CD14-positive monocyte (primary cell): ENCODE data around the gene SOAT1. TPM values are rescaled to one million over a fixed set of nuclear protein-coding genes. Genes with fewer than 3 reads are reported as not detected.
A peak's percentile ranks its signal among the peaks of the same experiment; 100 is the strongest.
"Not testable (repeated sequence)": the region's sequence is repeated elsewhere in the genome, so short reads cannot be mapped to it uniquely, and the experiment has no call there.

Experiments
- DNase-seq, 3 donors: peaks; one replicate each; pipeline ENCODE4 v3.0.0-alpha.2; 2011 to 2022
- H2AFZ ChIP-seq: 2 replicates; pipeline ENCODE4 v1.6.0; 2012; ENCODE audit warnings: mild to moderate bottlenecking, low read depth, low read length, inconsistent platforms; ENCODE audit not compliant: insufficient read depth, poor library complexity, severe bottlenecking
- H3K27ac ChIP-seq, 2 donors: 1 replicate in 1 of 2; 2 replicates in 1 of 2; pipeline ENCODE4 v1.5.1; 2012 to 2013; ENCODE audit warnings: low read length in 2 of 2, control low read depth in 1 of 2, inconsistent platforms in 1 of 2, low read depth in 1 of 2, mild to moderate bottlenecking in 1 of 2
- H3K27me3 ChIP-seq, 2 donors: one replicate each; pipeline versions ENCODE4 v1.6.0 to v1.6.1; 2011 to 2013; ENCODE audit warnings: low read length in 2 of 2; ENCODE audit not compliant: control insufficient read depth in 2 of 2, insufficient read depth in 2 of 2
- H3K36me3 ChIP-seq, 2 donors: replicated peaks in 1 of 2; 1 replicate in 1 of 2; 2 replicates in 1 of 2; pipeline versions ENCODE4 v1.5.1 to v1.6.1; 2012 to 2013; ENCODE audit warnings: low read length in 2 of 2, control low read depth in 1 of 2, inconsistent platforms in 1 of 2, mild to moderate bottlenecking in 1 of 2; ENCODE audit not compliant: insufficient read depth in 2 of 2, control insufficient read depth in 1 of 2
- H3K4me1 ChIP-seq, 2 donors: 1 replicate in 1 of 2; 2 replicates in 1 of 2; pipeline versions ENCODE4 v1.5.1 to v1.6.1; 2012 to 2013; ENCODE audit warnings: low read length in 2 of 2, control low read depth in 1 of 2, inconsistent platforms in 1 of 2, mild to moderate bottlenecking in 1 of 2, moderate library complexity in 1 of 2; ENCODE audit not compliant: insufficient read depth in 2 of 2, control insufficient read depth in 1 of 2
- H3K4me2 ChIP-seq: replicated peaks from 2 replicates; pipeline ENCODE3; 2012; ENCODE audit warnings: low read length, moderate library complexity, mild to moderate bottlenecking; ENCODE audit not compliant: poor library complexity, severe bottlenecking; ENCODE audit errors: extremely low read depth
- H3K4me3 ChIP-seq, 3 experiments: fragments of 200-600 bp in 1 of 3; sonication (generic) in 1 of 3; replicated peaks in 1 of 3; 1 replicate in 2 of 3; 2 replicates in 1 of 3; pipeline ENCODE4 v1.5.1; 2011 to 2013; ENCODE audit warnings: low read length in 3 of 3, mild to moderate bottlenecking in 3 of 3, control low read depth in 2 of 3, low read depth in 2 of 3, inconsistent platforms in 1 of 3, moderate library complexity in 1 of 3
- H3K79me2 ChIP-seq: 2 replicates; pipeline ENCODE4 v1.6.0; 2012; ENCODE audit warnings: mild to moderate bottlenecking, control low read depth, inconsistent platforms, low read length, moderate library complexity; ENCODE audit not compliant: insufficient read depth
- H3K9ac ChIP-seq: 2 replicates; pipeline ENCODE4 v1.6.0; 2017; ENCODE audit warnings: low read length, mild to moderate bottlenecking; ENCODE audit not compliant: insufficient read depth, poor library complexity, severe bottlenecking
- H3K9me3 ChIP-seq, 2 donors: replicated peaks in 1 of 2; 1 replicate in 1 of 2; 2 replicates in 1 of 2; pipeline versions ENCODE4 v1.5.1 to v1.6.1; 2012 to 2013; ENCODE audit warnings: low read length in 2 of 2, control low read depth in 1 of 2; ENCODE audit not compliant: control insufficient read depth in 1 of 2, insufficient read depth in 1 of 2
- H4K20me1 ChIP-seq: 2 replicates; pipeline ENCODE4 v1.6.0; 2012; ENCODE audit warnings: mild to moderate bottlenecking, low read length, control low read depth, moderate library complexity; ENCODE audit not compliant: insufficient read depth
- H3K27ac Mint-ChIP-seq, 7 donors: one replicate each; pipeline ENCODE4 v1.8.0; 2020; ENCODE audit warnings: mild to moderate bottlenecking in 7 of 7, mixed read lengths in 7 of 7, moderate library complexity in 6 of 7, inconsistent platforms in 2 of 7
- H3K27me3 Mint-ChIP-seq, 3 donors: one replicate each; pipeline ENCODE4 v1.8.0; 2021 to 2022; ENCODE audit warnings: low read depth in 3 of 3, mild to moderate bottlenecking in 3 of 3, mixed read lengths in 3 of 3, moderate library complexity in 3 of 3, inconsistent platforms in 1 of 3
- H3K36me3 Mint-ChIP-seq, 2 donors: one replicate each; pipeline ENCODE4 v1.8.0; 2020; ENCODE audit warnings: mixed read lengths in 2 of 2, inconsistent platforms in 1 of 2, mild to moderate bottlenecking in 1 of 2
- H3K4me1 Mint-ChIP-seq: one replicate; pipeline ENCODE4 v1.8.0; 2020; ENCODE audit warnings: mild to moderate bottlenecking, mixed read lengths
- H3K4me3 Mint-ChIP-seq, 2 donors: one replicate each; pipeline ENCODE4 v1.8.0; 2020; ENCODE audit warnings: mild to moderate bottlenecking in 2 of 2, mixed read lengths in 2 of 2, moderate library complexity in 1 of 2
- H3K9me3 Mint-ChIP-seq, 7 donors: one replicate each; pipeline ENCODE4 v1.8.0; 2020 to 2022; ENCODE audit warnings: mixed read lengths in 7 of 7, mild to moderate bottlenecking in 6 of 7, moderate library complexity in 6 of 7, inconsistent platforms in 2 of 7
- CTCF ChIP-seq: fragments of 200-600 bp; IDR thresholded peaks from one replicate; pipeline ENCODE4 v1.8.0; 2022; ENCODE audit warnings: antibody characterized with exemption, mild to moderate bottlenecking
- WGBS: methylation state at CpG from one replicate; pipeline ENCODE4 v1.1.5; 2013; ENCODE audit warnings: missing lambda C conversion rate; ENCODE audit not compliant: insufficient coverage; 5-methylcytosine and 5-hydroxymethylcytosine counted together
- intact Hi-C, 2 donors: fragments of 100-400 bp; cut with micrococcal nuclease; formaldehyde crosslinking; loops; one replicate each; pipeline versions ENCODE4 v1.15.0 to v1.15.1; 2023
- polyA plus RNA-seq, 3 donors: library from polyadenylated mRNA; depleted of rRNA in 1 of 3; unstranded in 2 of 3; stranded (reverse) in 1 of 3; fragments of 300-500 nt in 2 of 3; fragments of >200 nt in 1 of 3; fragmentation: Illumina TruSeq in 2 of 3; gene quantifications; 1 replicate in 2 of 3; 2 replicates in 1 of 3; pipeline ENCODE4 v1.2.3, GENCODE V29; 2012 to 2021

Gene SOAT1
- polyA plus RNA-seq, 3 donors = 15.8 to 158 (median 105) TPM

GRCh38 chr1:179353546-179353945 is 59.9 kb downstream of the SOAT1 start:
- Mint-ChIP-seq H3K27me3 (peaks cover 0 to 1% (median 0%) of the 10 kb centered on the region in 3 donors), H3K4me3 (no peak overlapping the region), H3K9me3 (no peaks in the 10 kb centered on the region), H3K36me3 (peaks cover 64 to 69% of the 10 kb centered on the region in 2 donors), H3K4me1 (peaks cover 5% of the 10 kb centered on the region), H3K27ac (peak overlapping the region in 2 of 7 donors; percentile 28 to 66)
- no peak for DNase-seq
- no peak overlapping the region for H3K4me2 ChIP-seq
- H3K4me3 ChIP-seq = no peak overlapping the region
- H3K9me3 ChIP-seq = no peaks in the 10 kb centered on the region
- peaks cover 61 to 87% of the 10 kb centered on the region in 2 donors for H3K36me3 ChIP-seq
- no peak overlapping the region for H3K27ac ChIP-seq
- intact Hi-C loops = no loop called here
- no peaks in the 10 kb centered on the region for H3K79me2 ChIP-seq
- no peak for TF ChIP-seq CTCF
- 100% methylated on average over 3 of the region's 5 CpGs for WGBS
- H3K9ac ChIP-seq = no peak overlapping the region
- no peaks in the 10 kb centered on the region for H3K27me3 ChIP-seq
- no peak overlapping the region for H2AFZ ChIP-seq
- no peaks in the 10 kb centered on the region for H4K20me1 ChIP-seq
- H3K4me1 ChIP-seq = no peaks in the 10 kb centered on the region

- H4K20me1 ChIP-seq, H3K27me3 ChIP-seq, H3K27me3 Mint-ChIP-seq, H3K36me3 Mint-ChIP-seq, H3K27ac ChIP-seq, H3K9me3 Mint-ChIP-seq, H3K4me2 ChIP-seq, DNase-seq, H3K4me3 ChIP-seq, H3K4me3 Mint-ChIP-seq, H3K9me3 ChIP-seq, H3K9ac ChIP-seq, H2AFZ ChIP-seq, H3K79me2 ChIP-seq, H3K36me3 ChIP-seq: not testable (repeated sequence)
- peaks cover 17% of the 10 kb centered on the region for H3K4me1 Mint-ChIP-seq
- intact Hi-C loops = loop anchor here (5.0 to 10.0 kb wide), 3 partner anchors 64 to 237 kb away; partner anchors contain the start of gene ABL2 (in 1 of the 2)
- H3K4me1 ChIP-seq = peaks cover 11 to 13% of the 10 kb centered on the region in 2 donors
- 100% methylated on average over 1 of the region's 2 CpGs for WGBS
- H3K27ac Mint-ChIP-seq = peak overlapping the region in 1 of 7 donors; percentile 18
These were observed 68.0 kb downstream of the SOAT1 start for GRCh38 chr1:179361631-179362030.
